IMR-90 (cell line): ENCODE measurements around the gene SMOC1.

Experiments
- FOS ChIP-seq: fragments of 150-350 bp; IDR thresholded peaks from 2 replicates; pipeline ENCODE4 v1.6.1; 2016; ENCODE audit warnings: low read depth, low read length
- MAFK ChIP-seq: IDR thresholded peaks from 2 replicates; pipeline ENCODE4 v1.6.1; 2012; ENCODE audit warnings: low read depth, low read length, improper control_type of control experiment
- POLR2A ChIP-seq: IDR thresholded peaks from 2 replicates; pipeline ENCODE4 v1.6.1; 2012; ENCODE audit warnings: mild to moderate bottlenecking, low read depth, low read length
- SMC3 ChIP-seq: fragments of 150-350 bp; IDR thresholded peaks from 2 replicates; pipeline ENCODE4 v1.6.1; 2016; ENCODE audit warnings: low read depth, mild to moderate bottlenecking, antibody characterized with exemption, low read length, moderate library complexity
- TF ChIP-seq, protein P1 (sequence below): conservative IDR thresholded peaks from 2 replicates; pipeline ENCODE4 v1.5.1; 2012; ENCODE audit warnings: mild to moderate bottlenecking, low read depth, low read length, improper control_type of control experiment

DNA sequence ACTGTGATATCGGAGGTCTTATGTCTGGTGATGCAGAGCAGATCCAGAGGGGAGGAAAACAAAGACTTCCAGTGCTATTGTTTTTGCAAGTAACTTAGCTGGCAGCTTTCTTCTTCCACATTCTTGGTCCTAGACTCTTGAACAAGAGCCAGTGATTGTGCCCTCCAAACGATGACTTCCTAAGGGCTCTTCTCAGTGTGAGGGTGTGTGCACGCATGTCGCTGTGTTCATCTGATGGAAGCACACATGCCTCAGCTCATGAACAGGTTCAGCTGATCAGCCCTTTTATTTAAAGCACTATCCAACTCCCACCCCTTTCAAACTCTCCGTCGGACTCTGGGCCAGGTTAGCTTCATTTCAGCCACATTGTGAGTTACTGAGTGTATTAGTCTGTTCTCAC lies 59.5 kb downstream of the SMOC1 start:
- TF ChIP-seq, protein P1, sequence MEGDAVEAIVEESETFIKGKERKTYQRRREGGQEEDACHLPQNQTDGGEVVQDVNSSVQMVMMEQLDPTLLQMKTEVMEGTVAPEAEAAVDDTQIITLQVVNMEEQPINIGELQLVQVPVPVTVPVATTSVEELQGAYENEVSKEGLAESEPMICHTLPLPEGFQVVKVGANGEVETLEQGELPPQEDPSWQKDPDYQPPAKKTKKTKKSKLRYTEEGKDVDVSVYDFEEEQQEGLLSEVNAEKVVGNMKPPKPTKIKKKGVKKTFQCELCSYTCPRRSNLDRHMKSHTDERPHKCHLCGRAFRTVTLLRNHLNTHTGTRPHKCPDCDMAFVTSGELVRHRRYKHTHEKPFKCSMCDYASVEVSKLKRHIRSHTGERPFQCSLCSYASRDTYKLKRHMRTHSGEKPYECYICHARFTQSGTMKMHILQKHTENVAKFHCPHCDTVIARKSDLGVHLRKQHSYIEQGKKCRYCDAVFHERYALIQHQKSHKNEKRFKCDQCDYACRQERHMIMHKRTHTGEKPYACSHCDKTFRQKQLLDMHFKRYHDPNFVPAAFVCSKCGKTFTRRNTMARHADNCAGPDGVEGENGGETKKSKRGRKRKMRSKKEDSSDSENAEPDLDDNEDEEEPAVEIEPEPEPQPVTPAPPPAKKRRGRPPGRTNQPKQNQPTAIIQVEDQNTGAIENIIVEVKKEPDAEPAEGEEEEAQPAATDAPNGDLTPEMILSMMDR: no peak
- TF ChIP-seq POLR2A (no peak), MAFK (no peak), FOS (no peak), SMC3 (no peak)
